HG03196 (cell line): ENCODE measurements around the gene IFT27.

ENCODE experiments used
- ATAC-seq: cut with Tn5 transposase; IDR thresholded peaks from one replicate; pipeline ENCODE4 v1.9.1; 2021; ENCODE audit not compliant: unreplicated experiment

The IFT27 gene

GRCh38 chr22:36797374-36797773 lies 21.5 kb upstream of the IFT27 start:
- ATAC-seq: no peak

GRCh38 chr22:36796552-36797175 lies 20.7 kb upstream of the IFT27 start:
- no peak for ATAC-seq

GRCh38 chr22:36795633-36796032 lies 19.7 kb upstream of the IFT27 start:
- no peak for ATAC-seq

GRCh38 chr22:36790648-36791047 lies 14.7 kb upstream of the IFT27 start:
- ATAC-seq: peak; percentile 56

GRCh38 chr22:36787204-36787988 lies 11.5 kb upstream of the IFT27 start:
- no peak for ATAC-seq

GRCh38 chr22:36783743-36784142 lies 7.8 kb upstream of the IFT27 start:
- ATAC-seq: no peak

GRCh38 chr22:36781656-36782627 lies 6.0 kb upstream of the IFT27 start:
- ATAC-seq: peak; percentile 76

GRCh38 chr22:36778020-36778419 lies 2.1 kb upstream of the IFT27 start:
- ATAC-seq: no peak

- ATAC-seq: no peak
Measured at GRCh38 chr22:36776722-36777121, 803 bp upstream of the IFT27 start.

GRCh38 chr22:36775586-36775963 lies 344 bp downstream of the IFT27 start:
- ATAC-seq: peak; percentile 14

GRCh38 chr22:36773935-36774334 lies 2.0 kb downstream of the IFT27 start:
- no peak for ATAC-seq

GRCh38 chr22:36772451-36772850 lies 3.5 kb downstream of the IFT27 start:
- no peak for ATAC-seq

GRCh38 chr22:36771356-36772063 lies 4.4 kb downstream of the IFT27 start:
- ATAC-seq: no peak

- ATAC-seq: no peak
Measured at GRCh38 chr22:36770513-36771231, 5.2 kb downstream of the IFT27 start.

- ATAC-seq: no peak
Measured at GRCh38 chr22:36769541-36770512, 6.1 kb downstream of the IFT27 start.

GRCh38 chr22:36768616-36769015 lies 7.3 kb downstream of the IFT27 start:
- no peak for ATAC-seq

GRCh38 chr22:36768141-36768540 lies 7.8 kb downstream of the IFT27 start:
- ATAC-seq: no peak

GRCh38 chr22:36767035-36767775 lies 8.7 kb downstream of the IFT27 start:
- ATAC-seq: no peak
